HFFc6 (cell line): Measurements from ENCODE around the gene SHKBP1. TPM values are rescaled to one million over a fixed set of nuclear protein-coding genes. Genes with fewer than 3 reads are reported as not detected.

ENCODE experiments used
- DNase-seq: peaks from one replicate; pipeline ENCODE4 v3.0.0-alpha.2; 2018
- H3K27ac Mint-ChIP-seq: 2 replicates; pipeline ENCODE4 v1.8.0; 2020; ENCODE audit warnings: mild to moderate bottlenecking, mixed read lengths
- H3K27me3 Mint-ChIP-seq: 2 replicates; pipeline ENCODE4 v1.8.0; 2021; ENCODE audit warnings: mild to moderate bottlenecking, moderate library complexity, mixed read lengths; ENCODE audit not compliant: insufficient read depth
- H3K36me3 Mint-ChIP-seq: 2 replicates; pipeline ENCODE4 v1.8.0; 2021; ENCODE audit warnings: low read depth, mixed read lengths
- H3K4me1 Mint-ChIP-seq: 2 replicates; pipeline ENCODE4 v1.8.0; 2020; ENCODE audit warnings: low read depth, mixed read lengths
- H3K4me3 Mint-ChIP-seq: 2 replicates; pipeline ENCODE4 v1.8.0; 2020; ENCODE audit warnings: mild to moderate bottlenecking, moderate library complexity, mixed read lengths
- H3K9me3 Mint-ChIP-seq: 2 replicates; pipeline ENCODE4 v1.8.0; 2020; ENCODE audit warnings: mild to moderate bottlenecking, mixed read lengths
- total RNA-seq, 6 experiments: library from RNA; stranded (reverse); fragmentation: NEBNext Ultra II Directional; extraction: Animal tissue kit (Norgen Biotek cat#: 25700); gene quantifications; 2 replicates in 1 of 6; 3 replicates in 5 of 6; pipeline ENCODE4 v1.2.3, GENCODE V29; 2021
- TF ChIP-seq, protein P1 (sequence below): fragments of 200-600 bp; sonication (generic); IDR thresholded peaks from 2 replicates; pipeline ENCODE4 v1.5.0; 2021; ENCODE audit warnings: antibody characterized with exemption, mild to moderate bottlenecking

The SHKBP1 gene
- total RNA-seq, 6 experiments from 2014 or later = 58.5 to 95.2 (median 83.0) TPM

DNA sequence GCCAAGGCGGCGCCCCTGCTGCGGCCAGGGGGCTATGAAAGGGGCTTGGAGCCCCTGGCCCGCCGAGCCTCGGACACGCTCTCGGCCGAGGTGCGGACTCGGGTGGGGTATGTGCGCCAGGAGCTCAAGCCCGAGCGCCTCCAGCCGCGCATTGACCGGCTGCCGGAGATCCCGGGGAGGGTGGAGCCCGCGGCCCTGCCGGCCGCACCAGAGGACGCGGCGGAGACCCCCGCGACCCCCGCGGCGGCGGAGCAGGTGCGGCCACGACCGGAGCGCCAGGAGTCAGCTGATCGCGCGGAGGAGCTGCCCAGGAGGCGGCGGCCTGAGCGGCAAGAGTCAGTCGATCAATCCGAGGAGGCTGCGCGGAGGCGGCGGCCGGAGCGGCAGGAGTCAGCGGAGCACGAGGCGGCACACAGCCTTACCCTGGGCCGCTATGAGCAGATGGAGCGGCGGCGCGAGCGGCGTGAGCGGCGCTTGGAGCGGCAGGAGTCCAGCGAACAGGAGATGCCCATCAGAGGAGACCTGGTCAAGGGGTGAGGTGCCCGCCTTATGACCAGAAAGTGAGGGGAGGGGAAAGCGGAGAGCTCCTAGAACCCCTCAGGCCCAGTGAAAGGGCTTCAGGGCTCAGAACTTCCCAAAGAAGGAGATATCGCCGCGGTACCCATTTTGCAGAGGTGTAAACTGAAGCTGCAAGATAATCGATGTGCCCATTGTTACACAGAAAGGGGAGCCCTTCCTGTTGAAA is 8.8 kb upstream of the SHKBP1 start:
- Mint-ChIP-seq H3K4me3 (peak overlapping the region; percentile 56; the same call in 1 of the 2 replicates), H3K36me3 (no peaks in the 10 kb centered on the region), H3K9me3 (no peaks in the 10 kb centered on the region), H3K4me1 (peaks cover 23% of the 10 kb centered on the region), H3K27ac (no peak overlapping the region), H3K27me3 (peaks cover 17% of the 10 kb centered on the region)
- TF ChIP-seq, protein P1, sequence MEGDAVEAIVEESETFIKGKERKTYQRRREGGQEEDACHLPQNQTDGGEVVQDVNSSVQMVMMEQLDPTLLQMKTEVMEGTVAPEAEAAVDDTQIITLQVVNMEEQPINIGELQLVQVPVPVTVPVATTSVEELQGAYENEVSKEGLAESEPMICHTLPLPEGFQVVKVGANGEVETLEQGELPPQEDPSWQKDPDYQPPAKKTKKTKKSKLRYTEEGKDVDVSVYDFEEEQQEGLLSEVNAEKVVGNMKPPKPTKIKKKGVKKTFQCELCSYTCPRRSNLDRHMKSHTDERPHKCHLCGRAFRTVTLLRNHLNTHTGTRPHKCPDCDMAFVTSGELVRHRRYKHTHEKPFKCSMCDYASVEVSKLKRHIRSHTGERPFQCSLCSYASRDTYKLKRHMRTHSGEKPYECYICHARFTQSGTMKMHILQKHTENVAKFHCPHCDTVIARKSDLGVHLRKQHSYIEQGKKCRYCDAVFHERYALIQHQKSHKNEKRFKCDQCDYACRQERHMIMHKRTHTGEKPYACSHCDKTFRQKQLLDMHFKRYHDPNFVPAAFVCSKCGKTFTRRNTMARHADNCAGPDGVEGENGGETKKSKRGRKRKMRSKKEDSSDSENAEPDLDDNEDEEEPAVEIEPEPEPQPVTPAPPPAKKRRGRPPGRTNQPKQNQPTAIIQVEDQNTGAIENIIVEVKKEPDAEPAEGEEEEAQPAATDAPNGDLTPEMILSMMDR = no peak
- DNase-seq = no peak

DNA sequence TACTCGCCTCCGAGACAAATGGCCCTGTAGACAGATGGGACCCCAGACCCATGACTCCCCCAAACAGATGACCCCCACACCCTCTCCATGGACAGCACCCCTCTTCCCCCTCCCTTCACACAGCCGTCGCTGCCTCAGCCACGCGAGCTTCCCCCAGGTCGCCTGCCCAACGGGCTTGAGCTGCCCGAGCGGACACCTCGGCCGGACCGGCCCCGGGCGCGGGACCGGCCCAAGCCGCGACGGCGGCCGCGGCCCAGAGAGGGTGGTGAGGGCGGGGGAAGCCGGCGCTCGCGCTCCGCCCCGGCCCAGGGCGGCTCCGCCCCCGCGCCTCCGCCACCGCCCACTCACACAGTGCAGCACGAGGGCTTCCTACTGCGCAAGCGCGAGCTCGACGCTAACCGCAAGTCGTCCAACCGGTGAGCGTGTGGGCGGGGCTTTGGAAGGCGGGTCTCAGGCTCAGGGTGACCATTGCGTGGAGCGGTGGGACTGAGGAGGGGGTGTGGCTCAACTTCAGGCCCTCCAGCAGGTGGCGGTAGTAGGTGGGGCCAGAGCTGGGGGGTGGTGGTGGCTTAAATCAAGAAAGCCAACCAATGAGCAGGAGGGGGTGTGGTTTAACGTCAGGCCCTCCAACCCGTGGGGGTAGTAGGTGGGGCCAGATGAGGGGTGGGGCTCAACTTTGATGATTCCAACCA is 6.2 kb upstream of the SHKBP1 start:
- H3K4me1 Mint-ChIP-seq = peaks cover 23% of the 10 kb centered on the region
- H3K4me3 Mint-ChIP-seq = peak overlapping the region; percentile 85
- TF ChIP-seq, protein P1 = peak; percentile 70
- peak overlapping the region; percentile 94 for H3K27ac Mint-ChIP-seq
- no peaks in the 10 kb centered on the region for H3K9me3 Mint-ChIP-seq
- peak; percentile 99 for DNase-seq
- no peaks in the 10 kb centered on the region for H3K36me3 Mint-ChIP-seq
- H3K27me3 Mint-ChIP-seq = peaks cover 17% of the 10 kb centered on the region

DNA sequence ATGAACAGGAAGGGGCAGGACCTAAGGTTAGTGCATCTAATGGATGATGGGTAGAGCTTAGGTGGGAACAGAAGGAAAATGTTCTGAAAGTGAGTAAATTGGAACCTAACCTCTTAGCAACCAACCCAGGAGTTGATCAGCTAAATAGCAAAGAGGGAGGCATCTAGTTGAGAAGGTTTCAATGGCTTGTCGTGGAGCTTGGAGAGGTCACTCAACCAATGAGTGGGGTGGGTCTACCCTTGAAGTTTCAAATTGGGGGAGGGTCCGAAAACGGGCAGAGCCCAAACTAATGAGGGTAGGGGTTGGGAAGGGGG is 5.7 kb upstream of the SHKBP1 start:
- peak overlapping the region; percentile 10; the same call in 1 of the 2 replicates for H3K27ac Mint-ChIP-seq
- TF ChIP-seq, protein P1 = peak; percentile 60; the same call in 1 of the 2 replicates
- H3K4me1 Mint-ChIP-seq = peaks cover 23% of the 10 kb centered on the region
- peak overlapping the region; percentile 60 for H3K4me3 Mint-ChIP-seq
- H3K36me3 Mint-ChIP-seq = no peaks in the 10 kb centered on the region
- no peaks in the 10 kb centered on the region for H3K9me3 Mint-ChIP-seq
- peaks cover 14% of the 10 kb centered on the region for H3K27me3 Mint-ChIP-seq
- no peak for DNase-seq

DNA sequence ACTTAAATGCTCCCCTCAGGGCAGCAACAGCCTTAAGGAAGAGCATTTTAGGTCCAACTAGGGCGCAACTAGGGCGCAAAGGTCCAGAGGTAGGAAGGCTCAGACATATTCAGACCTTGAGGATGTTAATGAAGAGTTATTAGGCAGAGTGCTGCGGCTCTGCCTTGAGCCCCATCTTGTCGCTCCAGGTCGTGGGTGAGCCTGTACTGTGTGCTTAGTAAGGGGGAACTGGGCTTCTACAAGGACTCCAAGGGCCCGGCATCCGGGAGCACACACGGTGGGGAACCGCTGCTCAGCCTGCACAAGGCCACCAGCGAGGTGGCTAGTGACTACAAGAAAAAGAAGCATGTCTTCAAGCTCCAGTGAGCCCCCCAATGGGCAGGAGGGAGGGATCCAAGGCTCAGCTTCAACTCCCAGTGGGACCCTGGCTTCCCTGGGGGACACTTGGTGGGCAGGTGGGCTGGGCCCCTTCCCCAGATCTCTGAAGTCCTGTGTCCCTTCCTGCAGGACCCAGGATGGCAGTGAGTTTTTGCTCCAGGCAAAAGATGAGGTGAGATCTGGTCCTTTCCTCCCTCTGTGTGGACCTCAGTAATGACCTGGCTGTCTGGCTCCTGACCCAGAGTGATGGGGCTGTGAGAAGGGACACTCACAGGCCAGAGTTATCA is 4.7 kb upstream of the SHKBP1 start:
- H3K9me3 Mint-ChIP-seq = no peaks in the 10 kb centered on the region
- no peaks in the 10 kb centered on the region for H3K36me3 Mint-ChIP-seq
- H3K27me3 Mint-ChIP-seq = peaks cover 10% of the 10 kb centered on the region
- TF ChIP-seq, protein P1 = no peak
- H3K4me3 Mint-ChIP-seq = no peak overlapping the region
- no peak for DNase-seq
- peaks cover 23% of the 10 kb centered on the region for H3K4me1 Mint-ChIP-seq
- peak overlapping the region; percentile 13; the same call in 1 of the 2 replicates for H3K27ac Mint-ChIP-seq

DNA sequence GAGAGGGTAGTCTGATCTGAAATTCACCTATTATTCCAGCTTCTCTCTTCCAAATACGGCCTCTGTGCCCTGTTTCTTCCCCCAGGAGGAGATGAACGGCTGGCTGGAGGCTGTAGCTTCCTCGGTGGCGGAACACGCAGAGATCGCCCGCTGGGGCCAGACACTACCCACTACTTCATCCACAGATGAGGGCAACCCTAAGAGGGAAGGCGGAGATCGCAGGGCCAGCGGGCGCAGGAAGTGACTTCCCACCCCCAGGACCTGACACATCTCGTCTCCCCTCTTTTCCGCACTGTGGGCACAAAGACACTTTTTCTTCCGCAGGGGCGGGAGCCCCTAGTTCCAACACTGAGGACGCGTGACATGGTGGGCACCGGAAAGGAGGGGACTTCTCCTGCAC is 1.3 kb upstream of the SHKBP1 start:
- TF ChIP-seq, protein P1 = no peak
- peaks cover 13% of the 10 kb centered on the region for H3K4me1 Mint-ChIP-seq
- no peaks in the 10 kb centered on the region for H3K9me3 Mint-ChIP-seq
- H3K27me3 Mint-ChIP-seq = peaks cover 2% of the 10 kb centered on the region
- DNase-seq = no peak
- no peak overlapping the region for H3K4me3 Mint-ChIP-seq
- H3K27ac Mint-ChIP-seq = no peak overlapping the region
- H3K36me3 Mint-ChIP-seq = peaks cover 8% of the 10 kb centered on the region; the same call in 1 of the 2 replicates
